HepG2 (cell line): ENCODE results near the gene TAF13. TPM values are rescaled to one million over a fixed set of nuclear protein-coding genes. Genes with fewer than 3 reads are reported as not detected.
A peak's percentile ranks its signal among the peaks of the same experiment; 100 is the strongest.

Source experiments
- DMTF1 ChIP-seq: sonication (generic); formaldehyde crosslinking; IDR thresholded peaks from 2 replicates; pipeline ENCODE4 v1.4.0; 2020; ENCODE audit warnings: mild to moderate bottlenecking, missing genetic modification reagents
- EHMT2 ChIP-seq: fragments of 200-600 bp; sonication (generic); IDR thresholded peaks from 2 replicates; pipeline ENCODE4 v1.7.0; 2017; ENCODE audit warnings: antibody characterized with exemption, low read depth, low read length, borderline replicate concordance
- FOXO1 ChIP-seq: sonication (generic); formaldehyde crosslinking; IDR thresholded peaks from 2 replicates; pipeline ENCODE4 v1.4.0; 2020; ENCODE audit warnings: missing genetic modification reagents
- KDM5A ChIP-seq: fragments of 200-600 bp; sonication (generic); IDR thresholded peaks from 2 replicates; pipeline ENCODE4 v1.7.0; 2018; ENCODE audit warnings: antibody characterized with exemption, mild to moderate bottlenecking, low read length, borderline replicate concordance
- NR2F6 ChIP-seq, 2 experiments: IDR thresholded peaks; 2 replicates each; pipeline ENCODE4 v1.6.1; 2016; ENCODE audit warnings: antibody characterized with exemption in 1 of 2, mild to moderate bottlenecking in 1 of 2
- NR3C1 ChIP-seq: sonication (generic); formaldehyde crosslinking; IDR thresholded peaks from 2 replicates; pipeline ENCODE4 v1.4.0; 2020; ENCODE audit warnings: missing genetic modification reagents
- TEAD2 ChIP-seq: sonication (generic); formaldehyde crosslinking; IDR thresholded peaks from 2 replicates; pipeline ENCODE4 v1.9.0; 2021; ENCODE audit warnings: missing genetic modification reagents
- polyA plus RNA-seq, 8 experiments: library from polyadenylated mRNA; depleted of rRNA in 3 of 8; stranded (reverse) in 7 of 8; unstranded in 1 of 8; fragments of >200 nt; fragmentation: Illumina TruSeq in 4 of 8; extraction: Trizol in 4 of 8; gene quantifications; 2 replicates each; pipeline versions ENCODE4 v1.2.1 to v1.2.3, GENCODE V29; 2011 to 2016; ENCODE audit warnings: low read depth in 4 of 8, missing spikeins in 1 of 8, mixed read lengths in 1 of 8; ENCODE audit not compliant: insufficient read depth in 1 of 8
- total RNA-seq, 5 experiments: library from RNA; depleted of rRNA; stranded (reverse); fragments of >200 nt; fragmentation: Illumina TruSeq; extraction: Trizol; gene quantifications; 2 replicates each; pipeline ENCODE4 v1.2.3, GENCODE V29; 2016; ENCODE audit warnings: low read depth in 1 of 5
- TF ChIP-seq, protein P1 (sequence below), 2 experiments: fragments of 450-650 bp in 1 of 2; sonication (generic) in 1 of 2; formaldehyde crosslinking in 1 of 2; IDR thresholded peaks; 2 replicates each; pipeline versions ENCODE4 v1.6.1 to v1.8.0; 2016 to 2022; ENCODE audit warnings: antibody characterized with exemption in 1 of 2, mild to moderate bottlenecking in 1 of 2, missing genetic modification reagents in 1 of 2
- TF ChIP-seq, protein P2 (sequence below): sonication (generic); formaldehyde crosslinking; IDR thresholded peaks from 2 replicates; pipeline ENCODE4 v1.4.0; 2020; ENCODE audit warnings: mild to moderate bottlenecking, missing genetic modification reagents, borderline replicate concordance

Gene TAF13
- total and polyA plus RNA-seq, 2 of the 13 experiments (the other 11 are each of a cell fraction or from before 2014, with no cell fraction given): 11.5 to 36.3 TPM

DNA sequence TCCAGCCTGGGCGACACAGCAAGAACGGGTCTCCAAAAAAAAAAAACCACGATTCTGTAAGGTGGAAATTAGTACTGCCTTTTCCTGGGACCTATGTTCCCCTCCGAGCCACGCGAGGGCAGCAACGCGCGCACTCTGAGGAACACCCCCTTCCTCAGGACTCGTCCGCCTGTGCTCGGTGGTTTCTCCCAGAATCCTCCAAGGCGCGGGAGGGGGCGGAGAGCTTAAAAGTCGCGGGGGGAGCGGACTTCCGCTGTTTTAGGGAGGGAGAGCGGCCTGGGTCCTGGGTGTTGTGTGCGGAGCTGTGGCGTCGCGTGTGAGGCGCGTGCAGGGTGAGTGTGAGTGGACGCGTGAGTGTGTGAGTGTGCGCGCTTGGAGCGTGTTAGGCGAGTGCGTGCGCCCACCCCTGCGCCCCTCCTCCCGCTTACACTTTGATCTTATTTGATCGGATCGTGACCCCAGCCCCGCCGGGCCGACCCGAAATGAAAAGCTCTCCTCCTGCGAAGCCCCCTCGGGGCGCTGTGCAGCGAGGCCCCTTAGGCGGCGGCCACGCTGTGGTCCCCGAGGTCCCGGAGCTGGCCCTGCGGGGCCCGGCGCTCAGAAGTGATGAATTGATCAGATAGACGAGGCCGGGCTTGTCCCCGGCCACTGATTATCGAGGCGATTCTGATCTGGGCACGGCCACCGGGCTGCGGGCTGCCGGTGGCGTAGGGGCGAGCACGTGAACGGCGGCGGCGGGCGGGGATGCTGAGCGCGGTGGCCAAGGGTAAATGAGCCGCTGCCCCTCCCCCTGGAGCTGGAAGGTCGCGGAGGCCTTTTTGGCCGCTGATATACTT is 24.4 kb upstream of the TAF13 start (continued):
- TF ChIP-seq KDM5A: peak; percentile 55; the same call in 1 of the 2 replicates
- TF ChIP-seq NR2F6 (IDR thresholded peaks at IDR 0.05): peak; percentile 72
- TF ChIP-seq NR2F6 (CRISPR knock-in tag; IDR thresholded peaks at IDR 0.05): peak; percentile 64
- TF ChIP-seq NR3C1 (CRISPR knock-in tag): no peak
- no peak for TF ChIP-seq EHMT2
- TF ChIP-seq, protein P1, sequence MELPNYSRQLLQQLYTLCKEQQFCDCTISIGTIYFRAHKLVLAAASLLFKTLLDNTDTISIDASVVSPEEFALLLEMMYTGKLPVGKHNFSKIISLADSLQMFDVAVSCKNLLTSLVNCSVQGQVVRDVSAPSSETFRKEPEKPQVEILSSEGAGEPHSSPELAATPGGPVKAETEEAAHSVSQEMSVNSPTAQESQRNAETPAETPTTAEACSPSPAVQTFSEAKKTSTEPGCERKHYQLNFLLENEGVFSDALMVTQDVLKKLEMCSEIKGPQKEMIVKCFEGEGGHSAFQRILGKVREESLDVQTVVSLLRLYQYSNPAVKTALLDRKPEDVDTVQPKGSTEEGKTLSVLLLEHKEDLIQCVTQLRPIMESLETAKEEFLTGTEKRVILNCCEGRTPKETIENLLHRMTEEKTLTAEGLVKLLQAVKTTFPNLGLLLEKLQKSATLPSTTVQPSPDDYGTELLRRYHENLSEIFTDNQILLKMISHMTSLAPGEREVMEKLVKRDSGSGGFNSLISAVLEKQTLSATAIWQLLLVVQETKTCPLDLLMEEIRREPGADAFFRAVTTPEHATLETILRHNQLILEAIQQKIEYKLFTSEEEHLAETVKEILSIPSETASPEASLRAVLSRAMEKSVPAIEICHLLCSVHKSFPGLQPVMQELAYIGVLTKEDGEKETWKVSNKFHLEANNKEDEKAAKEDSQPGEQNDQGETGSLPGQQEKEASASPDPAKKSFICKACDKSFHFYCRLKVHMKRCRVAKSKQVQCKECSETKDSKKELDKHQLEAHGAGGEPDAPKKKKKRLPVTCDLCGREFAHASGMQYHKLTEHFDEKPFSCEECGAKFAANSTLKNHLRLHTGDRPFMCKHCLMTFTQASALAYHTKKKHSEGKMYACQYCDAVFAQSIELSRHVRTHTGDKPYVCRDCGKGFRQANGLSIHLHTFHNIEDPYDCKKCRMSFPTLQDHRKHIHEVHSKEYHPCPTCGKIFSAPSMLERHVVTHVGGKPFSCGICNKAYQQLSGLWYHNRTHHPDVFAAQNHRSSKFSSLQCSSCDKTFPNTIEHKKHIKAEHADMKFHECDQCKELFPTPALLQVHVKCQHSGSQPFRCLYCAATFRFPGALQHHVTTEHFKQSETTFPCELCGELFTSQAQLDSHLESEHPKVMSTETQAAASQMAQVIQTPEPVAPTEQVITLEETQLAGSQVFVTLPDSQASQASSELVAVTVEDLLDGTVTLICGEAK (IDR thresholded peaks at IDR 0.05): no peak
- TF ChIP-seq, protein P1 (CRISPR knock-in tag; IDR thresholded peaks at IDR 0.05): peak; percentile 92
- peak; percentile 55; the same call in 1 of the 2 replicates for TF ChIP-seq FOXO1
- no peak for TF ChIP-seq DMTF1
- TF ChIP-seq, protein P2, sequence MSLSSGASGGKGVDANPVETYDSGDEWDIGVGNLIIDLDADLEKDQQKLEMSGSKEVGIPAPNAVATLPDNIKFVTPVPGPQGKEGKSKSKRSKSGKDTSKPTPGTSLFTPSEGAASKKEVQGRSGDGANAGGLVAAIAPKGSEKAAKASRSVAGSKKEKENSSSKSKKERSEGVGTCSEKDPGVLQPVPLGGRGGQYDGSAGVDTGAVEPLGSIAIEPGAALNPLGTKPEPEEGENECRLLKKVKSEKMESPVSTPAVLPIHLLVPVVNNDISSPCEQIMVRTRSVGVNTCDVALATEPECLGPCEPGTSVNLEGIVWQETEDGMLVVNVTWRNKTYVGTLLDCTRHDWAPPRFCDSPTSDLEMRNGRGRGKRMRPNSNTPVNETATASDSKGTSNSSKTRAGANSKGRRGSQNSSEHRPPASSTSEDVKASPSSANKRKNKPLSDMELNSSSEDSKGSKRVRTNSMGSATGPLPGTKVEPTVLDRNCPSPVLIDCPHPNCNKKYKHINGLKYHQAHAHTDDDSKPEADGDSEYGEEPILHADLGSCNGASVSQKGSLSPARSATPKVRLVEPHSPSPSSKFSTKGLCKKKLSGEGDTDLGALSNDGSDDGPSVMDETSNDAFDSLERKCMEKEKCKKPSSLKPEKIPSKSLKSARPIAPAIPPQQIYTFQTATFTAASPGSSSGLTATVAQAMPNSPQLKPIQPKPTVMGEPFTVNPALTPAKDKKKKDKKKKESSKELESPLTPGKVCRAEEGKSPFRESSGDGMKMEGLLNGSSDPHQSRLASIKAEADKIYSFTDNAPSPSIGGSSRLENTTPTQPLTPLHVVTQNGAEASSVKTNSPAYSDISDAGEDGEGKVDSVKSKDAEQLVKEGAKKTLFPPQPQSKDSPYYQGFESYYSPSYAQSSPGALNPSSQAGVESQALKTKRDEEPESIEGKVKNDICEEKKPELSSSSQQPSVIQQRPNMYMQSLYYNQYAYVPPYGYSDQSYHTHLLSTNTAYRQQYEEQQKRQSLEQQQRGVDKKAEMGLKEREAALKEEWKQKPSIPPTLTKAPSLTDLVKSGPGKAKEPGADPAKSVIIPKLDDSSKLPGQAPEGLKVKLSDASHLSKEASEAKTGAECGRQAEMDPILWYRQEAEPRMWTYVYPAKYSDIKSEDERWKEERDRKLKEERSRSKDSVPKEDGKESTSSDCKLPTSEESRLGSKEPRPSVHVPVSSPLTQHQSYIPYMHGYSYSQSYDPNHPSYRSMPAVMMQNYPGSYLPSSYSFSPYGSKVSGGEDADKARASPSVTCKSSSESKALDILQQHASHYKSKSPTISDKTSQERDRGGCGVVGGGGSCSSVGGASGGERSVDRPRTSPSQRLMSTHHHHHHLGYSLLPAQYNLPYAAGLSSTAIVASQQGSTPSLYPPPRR (CRISPR knock-in tag): peak; percentile 83
- TF ChIP-seq TEAD2 (CRISPR knock-in tag): peak; percentile 84; the same call in 1 of the 2 replicates
